GM10266 (cell line): Measurements from ENCODE around the gene KIAA1549.

Experiments
- DNase-seq: peaks from one replicate; pipeline ENCODE4 v3.0.0; 2012; ENCODE audit errors: extremely low spot score
- TF ChIP-seq, protein P1 (sequence below): IDR thresholded peaks from 2 replicates; pipeline ENCODE4 v1.5.1; 2012; ENCODE audit warnings: mild to moderate bottlenecking, low read depth; ENCODE audit not compliant: control insufficient read depth, insufficient read depth; ENCODE audit errors: missing control alignments

Gene KIAA1549

GRCh38 chr7:138952791-138953190, 28.4 kb downstream of the KIAA1549 start:
- TF ChIP-seq, protein P1, sequence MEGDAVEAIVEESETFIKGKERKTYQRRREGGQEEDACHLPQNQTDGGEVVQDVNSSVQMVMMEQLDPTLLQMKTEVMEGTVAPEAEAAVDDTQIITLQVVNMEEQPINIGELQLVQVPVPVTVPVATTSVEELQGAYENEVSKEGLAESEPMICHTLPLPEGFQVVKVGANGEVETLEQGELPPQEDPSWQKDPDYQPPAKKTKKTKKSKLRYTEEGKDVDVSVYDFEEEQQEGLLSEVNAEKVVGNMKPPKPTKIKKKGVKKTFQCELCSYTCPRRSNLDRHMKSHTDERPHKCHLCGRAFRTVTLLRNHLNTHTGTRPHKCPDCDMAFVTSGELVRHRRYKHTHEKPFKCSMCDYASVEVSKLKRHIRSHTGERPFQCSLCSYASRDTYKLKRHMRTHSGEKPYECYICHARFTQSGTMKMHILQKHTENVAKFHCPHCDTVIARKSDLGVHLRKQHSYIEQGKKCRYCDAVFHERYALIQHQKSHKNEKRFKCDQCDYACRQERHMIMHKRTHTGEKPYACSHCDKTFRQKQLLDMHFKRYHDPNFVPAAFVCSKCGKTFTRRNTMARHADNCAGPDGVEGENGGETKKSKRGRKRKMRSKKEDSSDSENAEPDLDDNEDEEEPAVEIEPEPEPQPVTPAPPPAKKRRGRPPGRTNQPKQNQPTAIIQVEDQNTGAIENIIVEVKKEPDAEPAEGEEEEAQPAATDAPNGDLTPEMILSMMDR: no peak
- DNase-seq: no peak

DNA sequence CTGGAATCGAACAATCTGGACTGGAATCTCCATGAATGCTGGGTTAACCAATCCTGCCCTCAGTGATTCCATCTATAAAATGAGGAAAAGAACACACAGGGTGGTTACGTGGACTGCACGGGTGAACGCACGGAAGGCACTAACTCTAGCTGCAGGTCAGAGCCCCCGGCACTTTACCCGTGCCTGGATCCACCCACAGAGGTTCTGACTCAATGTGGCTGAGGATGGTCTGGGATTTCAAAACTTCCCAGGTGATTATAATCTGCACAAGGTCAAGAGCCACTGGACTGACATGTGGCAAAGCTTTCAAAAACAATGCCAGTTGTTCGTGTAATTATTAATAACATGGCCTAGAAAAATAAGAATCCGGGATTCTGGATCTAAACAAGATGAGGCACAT, 29.2 kb downstream of the KIAA1549 start:
- TF ChIP-seq, protein P1: no peak
- DNase-seq: no peak

GRCh38 chr7:138949421-138950088, 31.6 kb downstream of the KIAA1549 start:
- DNase-seq: no peak
- TF ChIP-seq, protein P1: no peak

DNA sequence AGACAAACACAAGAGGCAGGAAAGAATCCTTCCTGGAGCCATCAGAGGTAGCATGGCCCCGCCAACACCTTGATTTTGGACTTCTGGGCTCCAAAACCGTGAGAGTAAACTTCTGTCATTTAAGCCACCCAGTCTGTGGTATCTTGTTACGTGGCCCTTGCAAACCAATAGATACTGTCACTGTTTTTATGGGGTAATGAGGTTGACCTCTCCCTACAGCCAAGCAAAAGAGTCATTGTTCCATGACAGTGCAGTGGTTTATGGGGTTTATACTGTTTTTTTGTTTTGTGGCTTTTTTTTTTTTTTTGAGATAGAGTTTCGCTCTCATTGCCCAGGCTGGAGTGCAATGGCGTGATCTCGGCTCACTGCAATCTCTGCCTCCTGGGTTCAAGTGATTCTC, 32.8 kb downstream of the KIAA1549 start:
- DNase-seq: no peak
- TF ChIP-seq, protein P1: no peak

DNA sequence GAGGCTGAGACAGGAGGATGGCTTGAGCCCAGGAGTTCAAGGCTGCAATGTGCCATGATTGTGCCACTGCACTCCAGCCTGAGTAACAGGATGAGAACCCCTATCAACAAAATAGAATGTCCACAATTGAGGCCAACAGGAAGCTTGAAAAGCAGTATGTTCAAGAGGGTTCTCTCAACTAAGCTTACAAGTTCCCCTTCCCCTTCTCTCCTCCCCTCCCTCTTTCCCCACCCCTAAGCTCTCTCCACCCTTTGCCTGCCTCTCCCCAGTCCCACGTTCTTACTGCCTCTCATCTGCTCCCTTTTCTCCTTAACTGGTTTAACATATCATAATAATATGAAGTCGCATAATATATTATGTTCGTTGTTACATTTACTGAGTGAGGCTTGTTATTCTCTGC, 35.4 kb downstream of the KIAA1549 start:
- no peak for DNase-seq
- TF ChIP-seq, protein P1: no peak

GRCh38 chr7:138945154-138945553, 36.0 kb downstream of the KIAA1549 start:
- DNase-seq: no peak
- TF ChIP-seq, protein P1: no peak

- no peak for DNase-seq
- TF ChIP-seq, protein P1: no peak
Measured at GRCh38 chr7:138944592-138944991, 36.6 kb downstream of the KIAA1549 start.
